HG03439 (cell line): ENCODE data around the gene PACRG.
A peak's percentile ranks its signal among the peaks of the same experiment; 100 is the strongest.
"Not testable (repeated sequence)": the region's sequence is repeated elsewhere in the genome, so short reads cannot be mapped to it uniquely, and the experiment has no call there.

Experiments used
- ATAC-seq: cut with Tn5 transposase; IDR thresholded peaks from one replicate; pipeline ENCODE4 v1.9.1; 2021; ENCODE audit warnings: mild to moderate bottlenecking, moderate library complexity; ENCODE audit not compliant: unreplicated experiment

PACRG gene

GRCh38 chr6:162983234-162983633, 255.5 kb downstream of the PACRG start:
- ATAC-seq: not testable (repeated sequence)

GRCh38 chr6:162998777-162999176, 271.0 kb downstream of the PACRG start:
- ATAC-seq: no peak

DNA sequence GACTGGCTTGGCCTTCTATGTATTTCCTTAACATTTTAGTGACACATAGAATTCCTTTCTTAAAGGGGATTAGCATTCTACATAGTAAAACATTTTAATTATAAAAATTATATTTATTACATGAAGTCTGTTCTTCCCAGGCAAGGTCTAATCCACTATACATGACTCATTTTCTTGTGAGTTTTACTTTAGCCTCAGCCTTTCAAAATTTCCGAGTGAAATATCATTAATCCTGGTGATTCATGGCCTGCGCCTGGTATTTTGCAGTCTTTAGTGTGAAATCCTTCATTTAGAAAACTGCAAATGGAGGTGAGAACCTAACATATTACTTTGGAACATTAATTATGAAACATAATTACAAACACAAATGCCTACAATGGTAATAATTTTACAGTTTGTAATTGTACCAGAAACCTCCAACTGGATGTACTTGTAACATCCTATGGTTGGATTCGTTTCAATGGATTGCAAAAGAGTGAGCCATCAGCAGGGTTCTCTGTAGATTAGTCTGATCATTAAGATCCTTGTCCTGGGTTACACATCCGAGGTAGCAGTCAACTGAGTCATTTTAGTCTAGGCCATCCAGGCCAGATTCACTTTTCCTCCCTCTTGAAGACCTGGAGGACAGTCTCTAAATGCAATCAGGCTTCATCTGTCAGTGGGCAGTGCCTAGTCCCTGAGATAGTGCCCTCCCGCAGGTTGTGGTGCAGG, 272.0 kb downstream of the PACRG start:
- ATAC-seq: no peak

DNA sequence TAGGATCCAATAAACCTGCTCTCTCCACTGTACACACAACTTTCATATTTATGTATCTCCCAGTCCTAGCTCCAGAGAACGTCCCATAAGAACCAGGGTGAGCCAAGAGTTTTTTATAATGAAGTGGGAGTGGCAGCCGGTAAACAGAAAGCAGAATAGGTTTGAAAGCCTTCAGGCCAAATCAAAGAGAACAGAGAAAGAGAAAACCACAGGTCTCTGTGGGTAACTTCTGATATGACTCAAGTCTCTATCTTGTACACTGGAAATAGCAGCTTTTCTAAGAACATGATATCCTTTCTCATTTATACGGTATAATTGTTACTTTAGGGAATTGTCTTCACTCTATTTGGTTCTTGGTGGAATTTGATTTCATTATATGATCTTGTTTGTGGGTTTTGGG, 273.6 kb downstream of the PACRG start:
- peak; percentile 98 for ATAC-seq

GRCh38 chr6:163008186-163008585, 280.4 kb downstream of the PACRG start:
- no peak for ATAC-seq

GRCh38 chr6:163008626-163009025, 280.9 kb downstream of the PACRG start:
- ATAC-seq: no peak

DNA sequence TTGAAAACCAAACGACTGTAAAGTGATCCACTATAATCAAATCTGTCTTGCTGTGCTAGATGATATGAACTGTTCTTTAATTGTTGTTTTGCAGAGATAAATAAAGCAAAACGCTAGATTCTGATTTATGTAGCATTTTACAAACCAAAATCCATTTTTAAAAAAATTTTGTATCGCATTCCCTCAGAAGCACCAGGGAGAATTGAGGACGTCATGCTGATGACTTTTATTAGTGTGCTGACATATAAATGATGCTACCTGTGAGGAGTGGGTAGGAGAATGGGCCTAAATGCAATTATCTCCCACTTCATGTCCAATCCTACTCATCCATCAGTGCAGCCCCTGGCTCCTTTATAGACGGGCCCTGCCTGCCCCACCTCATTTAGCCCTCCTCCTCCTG, 282.4 kb downstream of the PACRG start:
- no peak for ATAC-seq

DNA sequence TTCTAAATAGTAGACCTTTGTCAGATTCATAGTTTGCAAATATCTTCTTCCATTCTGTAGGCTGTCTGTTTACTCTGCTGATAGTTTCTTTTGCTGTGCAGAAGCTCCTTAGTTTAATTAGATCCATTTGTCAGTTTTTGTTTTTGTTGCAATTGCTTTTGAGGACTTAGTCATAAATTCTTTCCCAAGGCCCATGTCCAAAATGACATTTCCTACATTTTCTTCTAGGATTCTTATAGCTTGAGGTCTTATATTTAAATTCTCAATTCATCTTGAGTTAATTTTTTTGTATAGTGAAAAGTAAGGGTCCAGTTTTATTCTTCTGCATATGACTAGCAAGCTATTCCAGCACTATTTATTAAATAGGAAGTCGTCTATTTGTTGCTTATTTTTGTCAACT, 287.0 kb downstream of the PACRG start:
- ATAC-seq: no peak

- ATAC-seq: no peak
Measured at GRCh38 chr6:163017801-163018200, 290.0 kb downstream of the PACRG start.

DNA sequence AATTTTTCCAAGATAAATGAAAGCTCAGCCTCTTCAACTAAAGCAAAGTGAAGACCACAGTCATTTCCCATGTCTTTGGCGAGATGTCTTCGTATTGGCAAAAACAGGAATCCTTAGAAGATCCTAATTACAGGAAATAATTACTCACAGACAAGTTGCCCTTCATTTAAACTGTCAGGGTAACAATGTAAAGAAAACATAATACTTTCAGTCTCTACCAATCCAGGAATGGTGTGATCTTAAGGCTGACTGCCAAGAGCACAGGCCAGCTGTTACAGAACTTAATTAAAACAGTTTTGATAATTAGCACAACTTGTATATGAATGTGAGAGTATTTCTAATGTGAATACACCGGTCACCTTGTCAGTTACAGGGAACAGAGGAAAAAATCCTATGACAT, 292.2 kb downstream of the PACRG start:
- no peak for ATAC-seq

DNA sequence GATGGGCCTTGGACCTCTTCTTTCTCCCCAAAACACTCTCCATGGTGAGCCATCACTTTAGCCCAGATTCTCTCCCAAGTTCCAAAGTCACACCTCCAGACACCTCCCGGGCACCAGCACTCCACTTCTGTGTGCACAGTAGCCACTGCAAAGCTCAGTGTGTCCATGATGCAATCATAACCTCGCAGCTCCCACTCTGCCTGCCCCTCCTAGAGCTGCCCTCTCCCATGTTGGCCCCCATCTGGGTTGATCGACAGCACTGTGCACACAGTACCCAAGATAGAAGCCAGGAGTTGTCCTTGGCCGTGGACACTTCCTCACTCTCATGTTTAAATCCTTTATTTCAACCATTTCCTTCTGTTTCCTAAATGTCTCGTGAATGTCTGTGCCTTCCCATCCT, 293.3 kb downstream of the PACRG start:
- no peak for ATAC-seq

DNA sequence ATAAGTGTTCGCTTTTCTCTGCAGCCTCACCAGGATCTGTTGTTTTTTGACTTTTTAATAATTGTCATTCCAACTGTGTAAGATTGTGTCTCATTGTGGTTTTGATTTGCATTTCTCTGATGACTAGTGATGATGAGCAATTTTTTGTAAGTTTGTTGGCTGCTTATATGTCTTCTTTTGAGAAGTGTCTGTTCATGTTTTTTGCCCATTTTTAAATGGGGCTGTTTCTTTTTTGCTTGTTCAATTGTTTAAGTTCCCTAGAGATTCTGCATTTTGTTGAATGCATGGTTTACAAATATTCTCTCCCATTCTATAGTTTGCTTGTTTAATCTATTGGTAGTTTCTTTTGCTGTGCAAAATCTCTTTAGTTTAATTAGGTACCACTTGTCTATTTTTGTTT, 295.9 kb downstream of the PACRG start:
- no peak for ATAC-seq

DNA sequence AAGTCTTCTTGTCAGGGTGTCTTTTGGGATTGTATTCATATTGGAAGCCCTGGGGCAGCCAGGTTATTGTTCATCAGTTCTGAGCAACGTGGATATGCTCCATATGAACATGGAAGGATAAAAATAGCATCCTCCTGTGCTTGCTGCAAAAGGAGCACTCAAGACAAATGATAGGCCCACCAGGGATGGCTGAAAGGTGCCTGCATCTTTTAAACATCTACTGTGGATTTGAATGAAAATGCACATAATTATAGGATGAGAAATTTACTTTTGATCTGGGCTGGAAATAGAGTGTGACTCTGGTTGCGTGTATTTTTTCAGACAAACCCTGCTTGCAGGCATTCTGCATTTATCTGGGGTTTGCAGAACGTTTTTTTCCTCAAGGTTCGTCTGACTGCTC, 299.1 kb downstream of the PACRG start:
- ATAC-seq: no peak

- ATAC-seq: no peak
Measured at GRCh38 chr6:163030980-163031379, 303.2 kb downstream of the PACRG start.

GRCh38 chr6:163031931-163032330, 304.2 kb downstream of the PACRG start:
- no peak for ATAC-seq

DNA sequence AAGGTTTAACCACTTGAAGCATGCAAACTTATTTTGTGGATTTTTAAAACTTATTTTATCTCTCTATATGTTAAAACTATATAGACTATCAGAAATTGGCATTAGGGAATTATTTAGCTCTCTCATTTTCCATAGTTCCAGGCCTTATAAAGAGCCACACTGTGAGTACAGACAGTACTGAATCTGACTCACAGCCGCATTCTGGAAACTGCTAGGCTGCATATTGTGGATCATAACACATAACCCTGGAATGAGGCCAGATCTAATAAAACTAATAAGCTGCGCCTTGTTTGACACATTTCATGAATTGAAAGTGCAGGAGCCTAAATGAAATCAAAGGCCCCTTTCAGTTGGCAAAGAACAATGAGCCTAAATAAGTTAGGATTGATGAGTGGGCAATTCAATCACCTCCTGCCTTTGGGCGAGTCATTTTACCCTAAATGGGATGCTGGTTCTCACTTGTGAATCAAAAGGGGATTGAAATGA, 308.4 kb downstream of the PACRG start:
- no peak for ATAC-seq

DNA sequence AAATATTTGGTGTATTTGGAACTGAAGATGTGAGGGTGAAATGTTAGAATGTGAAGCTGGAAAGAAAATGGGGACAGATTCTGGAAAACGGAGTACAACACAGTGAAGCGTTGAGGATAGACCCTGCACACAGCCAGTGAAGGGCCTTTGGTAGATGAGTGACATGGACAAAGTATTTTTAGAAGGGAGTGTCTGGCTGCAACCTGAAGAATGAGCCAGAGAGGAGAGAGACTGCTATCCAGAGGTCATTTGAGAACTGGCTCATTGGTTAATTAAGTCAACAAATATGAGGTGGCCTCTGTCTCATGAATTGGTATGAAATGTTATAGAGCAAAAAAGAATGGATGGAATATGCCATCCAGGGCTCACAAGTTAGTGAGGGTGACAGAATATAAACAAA, 310.5 kb downstream of the PACRG start:
- ATAC-seq: no peak

GRCh38 chr6:163048345-163048744, 320.6 kb downstream of the PACRG start:
- ATAC-seq: no peak

GRCh38 chr6:163053667-163054344, 326.0 kb downstream of the PACRG start:
- no peak for ATAC-seq

- ATAC-seq: no peak
Measured at GRCh38 chr6:163054641-163055040, 326.9 kb downstream of the PACRG start.

DNA sequence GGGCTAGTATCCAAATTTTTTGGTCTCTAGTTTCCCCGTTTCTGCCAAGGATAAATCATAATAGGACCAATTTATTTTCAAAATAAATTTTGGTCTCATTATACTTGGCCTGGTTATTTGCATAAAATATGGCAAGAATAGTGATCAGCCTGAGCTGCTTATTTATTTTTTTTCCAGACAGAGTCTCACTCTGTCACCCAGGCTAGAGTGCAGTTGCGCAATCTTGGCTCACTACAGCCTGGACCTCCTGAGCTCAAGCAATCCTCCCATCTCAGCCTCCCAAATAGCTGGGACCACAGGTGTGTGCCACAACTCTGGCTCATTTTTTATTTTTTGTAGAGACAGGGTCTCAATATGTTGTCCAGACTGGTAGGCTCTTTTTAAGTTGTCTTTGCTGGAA, 329.5 kb downstream of the PACRG start:
- ATAC-seq: no peak

DNA sequence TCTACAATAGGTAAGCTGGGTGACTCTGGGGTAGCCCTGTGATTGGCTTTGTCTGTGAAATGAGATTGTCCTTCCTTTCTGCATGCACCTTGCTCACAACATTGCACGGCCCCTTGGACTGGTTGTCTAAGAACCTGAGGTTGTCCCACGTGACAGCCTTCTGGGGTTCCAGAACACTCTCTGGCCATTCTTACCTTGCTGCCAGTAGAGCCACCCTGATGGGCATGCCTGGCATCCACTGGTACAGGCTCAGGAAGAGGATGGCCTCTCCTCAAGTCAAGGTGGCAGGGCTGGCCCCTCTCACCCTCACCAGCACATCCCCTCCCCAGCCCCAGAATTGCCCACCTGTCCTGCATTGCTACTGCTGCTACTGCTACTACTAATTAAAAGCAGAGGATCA, 335.0 kb downstream of the PACRG start:
- no peak for ATAC-seq

- ATAC-seq: no peak
Measured at GRCh38 chr6:163063561-163063960, 335.8 kb downstream of the PACRG start.
